BE2C (cell line): ENCODE data around the gene FXYD6.

Experiments used
- DNase-seq: peaks from one replicate; pipeline ENCODE4 v3.0.0-alpha.2; 2020
- H3K27me3 ChIP-seq: fragments of 250-450 bp; sonication (Bioruptor Pico); 2 replicates; pipeline ENCODE4 v1.5.1; 2020; ENCODE audit warnings: mild to moderate bottlenecking
- H3K36me3 ChIP-seq: fragments of 250-450 bp; sonication (Bioruptor Pico); 2 replicates; pipeline ENCODE4 v1.5.1; 2020; ENCODE audit warnings: mild to moderate bottlenecking
- H3K4me1 ChIP-seq: fragments of 250-450 bp; sonication (Bioruptor Pico); 2 replicates; pipeline ENCODE4 v1.5.1; 2020
- H3K4me3 ChIP-seq: 2 replicates; pipeline ENCODE4 v1.5.1; 2011; ENCODE audit warnings: low read depth, low read length
- H3K9me3 ChIP-seq: fragments of 250-450 bp; sonication (Bioruptor Pico); 2 replicates; pipeline ENCODE4 v1.5.1; 2020
- CTCF ChIP-seq: IDR thresholded peaks from 2 replicates; pipeline ENCODE4 v1.5.1; 2012; ENCODE audit warnings: mild to moderate bottlenecking, low read depth, low read length

Gene FXYD6

GRCh38 chr11:117884994-117885393 lies 8.5 kb upstream of the FXYD6 start:
- Histone ChIP-seq H3K27me3 (no peaks in the 10 kb centered on the region), H3K36me3 (no peaks in the 10 kb centered on the region), H3K4me3 (no peak overlapping the region), H3K9me3 (no peaks in the 10 kb centered on the region), H3K4me1 (peaks cover 42% of the 10 kb centered on the region)
- no peak for TF ChIP-seq CTCF
- DNase-seq: peak; percentile 38

GRCh38 chr11:117883063-117883462 lies 6.6 kb upstream of the FXYD6 start:
- TF ChIP-seq CTCF: no peak
- H3K9me3 ChIP-seq: no peaks in the 10 kb centered on the region
- no peaks in the 10 kb centered on the region for H3K27me3 ChIP-seq
- H3K4me1 ChIP-seq: peaks cover 42% of the 10 kb centered on the region
- no peak for DNase-seq
- no peaks in the 10 kb centered on the region for H3K36me3 ChIP-seq
- 0 out of 2 replicates have a peak overlapping the region, but pooled peaks have one; percentile 4 for H3K4me3 ChIP-seq

- H3K27me3 ChIP-seq: no peaks in the 10 kb centered on the region
- H3K4me3 ChIP-seq: 0 out of 2 replicates have a peak overlapping the region, but pooled peaks have one; percentile 4
- H3K4me1 ChIP-seq: peaks cover 47% of the 10 kb centered on the region
- no peaks in the 10 kb centered on the region for H3K9me3 ChIP-seq
- no peak for TF ChIP-seq CTCF
- DNase-seq: peak; percentile 45
- H3K36me3 ChIP-seq: no peaks in the 10 kb centered on the region
These were observed 6.0 kb upstream of the FXYD6 start for GRCh38 chr11:117882311-117882905.

GRCh38 chr11:117881217-117881616 lies 4.8 kb upstream of the FXYD6 start:
- no peak for TF ChIP-seq CTCF
- H3K9me3 ChIP-seq: no peaks in the 10 kb centered on the region
- H3K27me3 ChIP-seq: no peaks in the 10 kb centered on the region
- no peak overlapping the region for H3K4me3 ChIP-seq
- H3K4me1 ChIP-seq: peaks cover 48% of the 10 kb centered on the region
- no peak for DNase-seq
- H3K36me3 ChIP-seq: no peaks in the 10 kb centered on the region

GRCh38 chr11:117879516-117880480 lies 3.3 kb upstream of the FXYD6 start:
- Histone ChIP-seq H3K27me3 (no peaks in the 10 kb centered on the region), H3K4me3 (no peak overlapping the region), H3K9me3 (no peaks in the 10 kb centered on the region), H3K36me3 (no peaks in the 10 kb centered on the region), H3K4me1 (peaks cover 38% of the 10 kb centered on the region)
- DNase-seq: no peak
- no peak for TF ChIP-seq CTCF
